Measurements from ENCODE around the gene MVB12A. TPM values are rescaled to one million over a fixed set of nuclear protein-coding genes. Genes with fewer than 3 reads are reported as not detected.

Gene MVB12A
- total RNA-seq, 4 donors from 2014 or later: 30.8 to 44.7 (median 37.7) TPM

DNA sequence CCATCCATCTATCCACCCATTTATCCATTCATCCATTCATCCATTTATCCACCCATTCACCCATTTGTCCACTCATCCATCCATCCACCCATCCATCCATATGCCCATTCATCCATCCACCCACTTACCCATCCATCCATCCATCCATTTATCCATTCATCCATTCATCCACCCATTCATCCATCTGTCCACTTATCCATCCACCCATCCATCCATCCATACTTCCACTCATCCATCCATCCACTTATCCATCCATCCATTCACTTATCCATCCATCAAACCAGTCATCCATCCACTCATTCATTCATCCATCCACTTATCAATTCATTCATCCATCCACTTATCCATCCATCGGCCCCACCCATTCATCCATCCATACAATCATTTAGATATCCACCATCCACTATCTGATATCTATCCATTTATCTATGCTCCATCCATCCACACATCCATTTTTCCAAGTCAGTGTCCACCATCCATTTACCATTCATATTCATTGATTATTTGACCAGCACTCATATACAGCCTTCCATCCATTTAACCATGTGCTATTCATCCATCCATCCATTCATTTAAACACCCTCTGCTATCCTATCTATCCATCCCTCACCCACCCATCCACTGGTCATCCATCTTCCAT, 25.8 kb downstream of the MVB12A start:
- H3K27me3 ChIP-seq: no peaks in the 10 kb centered on the region
- H3K4me3 ChIP-seq: no peak overlapping the region
- no peak for TF ChIP-seq EP300 (IDR thresholded peaks at IDR 0.05)
- TF ChIP-seq, protein P1, sequence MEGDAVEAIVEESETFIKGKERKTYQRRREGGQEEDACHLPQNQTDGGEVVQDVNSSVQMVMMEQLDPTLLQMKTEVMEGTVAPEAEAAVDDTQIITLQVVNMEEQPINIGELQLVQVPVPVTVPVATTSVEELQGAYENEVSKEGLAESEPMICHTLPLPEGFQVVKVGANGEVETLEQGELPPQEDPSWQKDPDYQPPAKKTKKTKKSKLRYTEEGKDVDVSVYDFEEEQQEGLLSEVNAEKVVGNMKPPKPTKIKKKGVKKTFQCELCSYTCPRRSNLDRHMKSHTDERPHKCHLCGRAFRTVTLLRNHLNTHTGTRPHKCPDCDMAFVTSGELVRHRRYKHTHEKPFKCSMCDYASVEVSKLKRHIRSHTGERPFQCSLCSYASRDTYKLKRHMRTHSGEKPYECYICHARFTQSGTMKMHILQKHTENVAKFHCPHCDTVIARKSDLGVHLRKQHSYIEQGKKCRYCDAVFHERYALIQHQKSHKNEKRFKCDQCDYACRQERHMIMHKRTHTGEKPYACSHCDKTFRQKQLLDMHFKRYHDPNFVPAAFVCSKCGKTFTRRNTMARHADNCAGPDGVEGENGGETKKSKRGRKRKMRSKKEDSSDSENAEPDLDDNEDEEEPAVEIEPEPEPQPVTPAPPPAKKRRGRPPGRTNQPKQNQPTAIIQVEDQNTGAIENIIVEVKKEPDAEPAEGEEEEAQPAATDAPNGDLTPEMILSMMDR (IDR thresholded peaks at IDR 0.05): no peak
- TF ChIP-seq POLR2A (IDR thresholded peaks at IDR 0.05): no peak
- TF ChIP-seq POLR2AphosphoS5 (IDR thresholded peaks at IDR 0.05): no peak
- no peak overlapping the region for H3K27ac ChIP-seq
- H3K4me1 ChIP-seq: peaks cover 0 to 15% (median 0%) of the 10 kb centered on the region in 3 donors
- no peaks in the 10 kb centered on the region for H3K36me3 ChIP-seq
- ATAC-seq: no peak
- WGBS, 2 donors (ENCODE audit: low coverage in 1 of 2): 96 to 100% methylated on average over 1 of the region's 1 CpG
- no peaks in the 10 kb centered on the region for H3K9me3 ChIP-seq

DNA sequence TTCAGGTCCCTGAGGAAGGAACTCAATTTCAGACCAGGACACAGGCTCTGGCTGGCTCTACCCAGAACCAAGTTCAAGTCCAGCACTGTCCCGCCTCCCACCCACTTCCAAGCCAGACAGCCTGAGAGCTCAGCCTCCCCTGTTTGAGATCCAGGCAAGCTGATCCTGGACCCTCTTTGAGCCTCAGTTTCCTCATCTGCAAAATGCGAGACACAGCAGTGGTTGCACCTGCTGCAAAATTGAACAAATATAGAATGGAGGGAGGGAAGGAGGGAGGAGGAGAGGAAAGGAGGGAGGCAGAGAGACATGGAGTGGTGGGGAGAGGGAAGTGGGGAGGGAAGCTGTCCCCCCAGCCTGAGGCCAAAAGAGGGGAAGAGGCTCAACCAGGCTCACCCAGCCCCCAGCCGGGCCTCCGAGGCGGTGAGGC, 27.9 kb downstream of the MVB12A start:
- peak overlapping the region in 1 of 4 donors; percentile 57 for H3K27ac ChIP-seq
- ATAC-seq: peak; percentile 26
- TF ChIP-seq, protein P1 (IDR thresholded peaks at IDR 0.05): no peak
- TF ChIP-seq POLR2A (IDR thresholded peaks at IDR 0.05) (no peak), EP300 (IDR thresholded peaks at IDR 0.05) (no peak), POLR2AphosphoS5 (IDR thresholded peaks at IDR 0.05) (no peak)

DNA sequence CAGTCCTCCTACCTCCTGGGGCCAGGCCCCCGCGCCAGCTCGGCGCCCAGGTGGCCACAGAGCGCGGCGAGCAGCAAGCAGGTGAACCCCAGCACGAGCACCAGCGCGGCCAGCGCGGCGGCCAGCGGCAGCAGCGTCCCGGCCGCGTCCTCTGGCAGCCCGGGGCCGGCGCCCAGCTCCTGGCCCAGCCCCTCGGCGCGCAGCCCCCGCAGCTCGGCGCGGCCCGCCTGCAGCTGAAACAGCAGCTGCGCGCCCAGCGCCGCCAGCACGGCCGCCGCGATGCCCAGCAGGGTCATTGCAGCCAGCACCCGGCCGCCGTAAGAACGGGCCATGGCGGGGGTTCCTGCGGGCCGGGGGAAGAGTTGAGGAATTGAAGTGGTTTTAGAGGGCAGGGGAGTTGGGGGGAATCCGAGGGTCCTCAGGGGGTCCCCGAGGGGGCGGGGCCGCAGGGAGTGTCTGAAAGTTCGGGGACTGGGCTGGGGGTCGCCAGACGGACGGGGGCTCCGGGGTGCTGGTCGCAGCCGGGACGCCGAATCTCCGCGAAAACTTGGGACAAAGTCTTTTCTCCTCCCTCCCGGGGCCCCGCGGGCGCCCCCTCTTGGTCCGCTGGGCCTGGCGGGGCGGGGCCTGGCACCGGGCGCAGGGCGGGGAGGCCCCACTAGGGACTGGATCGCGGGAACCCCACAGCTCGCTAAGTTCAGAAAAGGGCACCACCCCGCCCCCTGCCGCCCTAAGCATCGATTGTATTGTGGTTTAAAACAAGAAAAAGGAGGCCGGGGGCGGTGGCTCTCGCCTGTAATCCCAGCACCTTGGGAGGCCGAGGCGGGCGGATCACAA, 28.5 kb downstream of the MVB12A start, which contains the start of gene TMEM221:
TSS of gene TMEM221 (minus strand) at position 538 of the 837 bp plus-strand sequence. CDS start at position 332, 206 bp downstream.
- no peak for TF ChIP-seq EP300 (IDR thresholded peaks at IDR 0.05)
- TF ChIP-seq, protein P1 (IDR thresholded peaks at IDR 0.05): peak in 3 of 4 experiments; percentile 29 to 68 (median 43)
- Histone ChIP-seq H3K27ac (peak within 1 kb of the TSS in 1 of 4 donors; percentile 57), H3K36me3 (no peaks in the 10 kb centered on the region), H3K9me3 (no peaks in the 10 kb centered on the region), H3K4me1 (peaks cover 0 to 16% (median 0%) of the 10 kb centered on the region in 3 donors), H3K4me3 (peak within 1 kb of the TSS; percentile 26 to 55), H3K27me3 (peaks cover 20% of the 10 kb centered on the region)
- ATAC-seq: peak; percentile 85
- WGBS, 2 donors (ENCODE audit: low coverage in 1 of 2): 0% methylated on average over 3 of the region's 81 CpGs; no CpG with 5 or more reads in 1 of the 2 donors

More for the DNA sequence above, 27.9 kb downstream of the MVB12A start:
- 0% methylated on average over 3 of the region's 5 CpGs; no CpG with 5 or more reads in 1 of the 2 donors for WGBS, 2 donors (ENCODE audit: low coverage in 1 of 2)
- H3K9me3 ChIP-seq: no peaks in the 10 kb centered on the region
- peak overlapping the region in 1 of 2 donors; percentile 55 for H3K4me3 ChIP-seq
- H3K27me3 ChIP-seq: peaks cover 17% of the 10 kb centered on the region
- H3K36me3 ChIP-seq: no peaks in the 10 kb centered on the region
- H3K4me1 ChIP-seq: peaks cover 0 to 15% (median 0%) of the 10 kb centered on the region in 3 donors

DNA sequence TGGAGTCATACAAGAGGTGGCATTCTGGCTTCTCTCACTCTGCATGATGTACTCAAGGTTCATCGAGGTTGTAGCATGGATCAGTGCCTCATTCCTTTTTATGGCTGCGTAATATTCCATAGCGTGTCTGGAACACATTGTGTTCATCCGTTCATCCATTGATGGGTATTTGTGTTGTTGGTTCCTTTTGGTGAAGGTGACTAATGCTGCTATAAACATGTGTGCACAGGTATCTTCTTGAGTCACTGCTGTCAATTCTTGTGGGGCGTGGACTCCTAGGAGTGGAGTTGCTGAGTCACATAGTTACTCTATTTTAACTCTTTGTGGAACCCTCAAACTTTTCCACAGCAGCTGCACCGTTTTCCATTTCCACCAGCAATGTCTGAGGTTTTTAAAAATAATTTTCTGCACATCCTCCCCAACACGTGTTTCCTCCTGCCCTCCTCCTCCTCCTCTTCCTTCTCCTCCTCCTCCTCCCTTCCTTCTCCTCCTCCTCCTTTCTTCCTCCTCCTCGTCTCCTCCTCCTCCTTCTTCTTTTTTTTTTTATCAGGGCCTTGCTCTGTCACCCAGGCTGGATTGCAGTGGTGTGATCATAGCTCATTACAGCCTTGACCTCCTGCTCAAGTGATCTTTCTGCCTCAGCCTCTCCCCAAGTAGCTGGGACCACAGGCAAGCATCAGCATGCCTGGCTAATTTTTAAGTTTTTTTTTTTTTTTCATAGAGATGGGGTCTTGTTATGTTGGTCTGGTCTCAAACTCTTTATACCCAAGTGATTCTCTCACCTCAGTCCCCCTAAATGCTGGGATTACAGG, 30.6 kb downstream of the MVB12A start:
- H3K36me3 ChIP-seq: no peaks in the 10 kb centered on the region
- peaks cover 0 to 31% (median 0%) of the 10 kb centered on the region in 3 donors for H3K4me1 ChIP-seq
- 60 to 68% methylated on average over 8 of the region's 8 CpGs for WGBS, 2 donors (ENCODE audit: low coverage in 1 of 2)
- no peaks in the 10 kb centered on the region for H3K9me3 ChIP-seq
- H3K27me3 ChIP-seq: peaks cover 41% of the 10 kb centered on the region
- TF ChIP-seq, protein P1 (IDR thresholded peaks at IDR 0.05): no peak
- TF ChIP-seq POLR2A (IDR thresholded peaks at IDR 0.05): no peak
- TF ChIP-seq EP300 (IDR thresholded peaks at IDR 0.05): no peak
- TF ChIP-seq POLR2AphosphoS5 (IDR thresholded peaks at IDR 0.05): no peak
- no peak overlapping the region for H3K4me3 ChIP-seq
- H3K27ac ChIP-seq: no peak overlapping the region
- no peak for ATAC-seq
